Measurements from ENCODE around the gene TLR4. TPM values are rescaled to one million over a fixed set of nuclear protein-coding genes. Genes with fewer than 3 reads are reported as not detected.

Gene TLR4
- total RNA-seq, 2 donors from 2014 or later, result 13.4 to 20.0 TPM

- peaks cover 0 to 12% of the 10 kb centered on the region in 2 donors for H3K4me1 ChIP-seq
- no peaks in the 10 kb centered on the region for H3K27me3 ChIP-seq
These were observed 394 bp downstream of the TLR4 start for GRCh38 chr9:117704597-117704996.

GRCh38 chr9:117705386-117705785 lies 1.2 kb downstream of the TLR4 start:
- peak overlapping the region; percentile 83 to 84 for H3K27ac ChIP-seq
- H3K27me3 ChIP-seq, result no peaks in the 10 kb centered on the region
- H3K4me1 ChIP-seq, result peaks cover 0 to 12% of the 10 kb centered on the region in 2 donors
- H3K4me3 ChIP-seq, result peak overlapping the region; percentile 38 to 49
- H3K9me3 ChIP-seq, result no peaks in the 10 kb centered on the region
- DNase-seq (ENCODE audit: low spot score), result no peak
- TF ChIP-seq CTCF (IDR thresholded peaks at IDR 0.05), result no peak
- H3K36me3 ChIP-seq, result peaks cover 11% of the 10 kb centered on the region

More at GRCh38 chr9:117704597-117704996, 394 bp downstream of the TLR4 start:
- TF ChIP-seq CTCF (IDR thresholded peaks at IDR 0.05), result no peak
- Histone ChIP-seq H3K4me3 (peak overlapping the region; percentile 38 to 49), H3K9me3 (no peaks in the 10 kb centered on the region), H3K27ac (peak overlapping the region; percentile 83 to 84), H3K36me3 (peaks cover 6% of the 10 kb centered on the region)
- no peak for DNase-seq (ENCODE audit: low spot score)

- TF ChIP-seq CTCF (IDR thresholded peaks at IDR 0.05), result no peak
- H3K4me1 ChIP-seq, result peaks cover 0 to 12% of the 10 kb centered on the region in 2 donors
- peaks cover 15% of the 10 kb centered on the region for H3K36me3 ChIP-seq
- H3K27ac ChIP-seq, result peak overlapping the region; percentile 7 to 54
- peak overlapping the region; percentile 21 to 49 for H3K4me3 ChIP-seq
- no peaks in the 10 kb centered on the region for H3K27me3 ChIP-seq
- DNase-seq (ENCODE audit: low spot score), result no peak
- no peaks in the 10 kb centered on the region for H3K9me3 ChIP-seq
These were observed 2.4 kb downstream of the TLR4 start for GRCh38 chr9:117706421-117707116.

GRCh38 chr9:117707561-117707960 lies 3.4 kb downstream of the TLR4 start:
- peaks cover 25% of the 10 kb centered on the region for H3K36me3 ChIP-seq
- no peaks in the 10 kb centered on the region for H3K9me3 ChIP-seq
- no peak for TF ChIP-seq CTCF (IDR thresholded peaks at IDR 0.05)
- peak overlapping the region; percentile 21 to 49 for H3K4me3 ChIP-seq
- H3K27ac ChIP-seq, result no peak overlapping the region
- peaks cover 0 to 12% of the 10 kb centered on the region in 2 donors for H3K4me1 ChIP-seq
- no peaks in the 10 kb centered on the region for H3K27me3 ChIP-seq
- no peak for DNase-seq (ENCODE audit: low spot score)

- H3K4me1 ChIP-seq, result peaks cover 0 to 12% of the 10 kb centered on the region in 2 donors
- H3K36me3 ChIP-seq, result peaks cover 47% of the 10 kb centered on the region
- TF ChIP-seq CTCF (IDR thresholded peaks at IDR 0.05), result no peak
These were observed 5.7 kb downstream of the TLR4 start for GRCh38 chr9:117709936-117710335.

More at GRCh38 chr9:117709936-117710335, 5.7 kb downstream of the TLR4 start:
- DNase-seq (ENCODE audit: low spot score), result no peak
- no peaks in the 10 kb centered on the region for H3K27me3 ChIP-seq
- H3K4me3 ChIP-seq, result no peak overlapping the region
- no peak overlapping the region for H3K27ac ChIP-seq
- no peaks in the 10 kb centered on the region for H3K9me3 ChIP-seq

All from right atrium auricular region (tissue), 2 donors.